NCI-H82 treated with DMSO at 0.1 percent for 48 hours (cell line): ENCODE measurements around the gene TIAM2.
"Not testable (repeated sequence)": the region's sequence is repeated elsewhere in the genome, so short reads cannot be mapped to it uniquely, and the experiment has no call there.

Source experiments
- DNase-seq: peaks from one replicate; lab custom pipeline; 2025; ENCODE audit not compliant: unreplicated experiment; lab: John Stamatoyannopoulos, UW

Gene TIAM2

DNA sequence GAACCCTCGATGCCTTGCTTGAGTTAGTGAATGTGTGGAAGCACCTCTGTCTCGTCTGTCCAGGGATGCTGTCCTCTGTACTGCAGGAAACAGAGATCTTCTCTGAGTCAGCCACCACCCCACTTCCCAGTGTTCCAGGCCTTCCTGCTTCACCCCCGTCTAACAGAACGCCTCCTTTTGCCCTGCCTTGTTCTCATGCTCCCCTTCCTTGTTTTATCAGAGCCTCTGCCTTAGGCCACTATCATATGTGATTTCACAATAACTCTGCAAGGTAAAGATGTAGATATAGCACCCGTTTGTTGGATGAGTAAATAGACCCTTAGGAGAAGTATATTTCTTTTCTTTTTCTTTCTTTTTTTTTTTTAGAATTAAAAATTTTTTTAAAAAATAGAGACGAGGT is 162.0 kb downstream of the TIAM2 start:
- DNase-seq: no peak

DNA sequence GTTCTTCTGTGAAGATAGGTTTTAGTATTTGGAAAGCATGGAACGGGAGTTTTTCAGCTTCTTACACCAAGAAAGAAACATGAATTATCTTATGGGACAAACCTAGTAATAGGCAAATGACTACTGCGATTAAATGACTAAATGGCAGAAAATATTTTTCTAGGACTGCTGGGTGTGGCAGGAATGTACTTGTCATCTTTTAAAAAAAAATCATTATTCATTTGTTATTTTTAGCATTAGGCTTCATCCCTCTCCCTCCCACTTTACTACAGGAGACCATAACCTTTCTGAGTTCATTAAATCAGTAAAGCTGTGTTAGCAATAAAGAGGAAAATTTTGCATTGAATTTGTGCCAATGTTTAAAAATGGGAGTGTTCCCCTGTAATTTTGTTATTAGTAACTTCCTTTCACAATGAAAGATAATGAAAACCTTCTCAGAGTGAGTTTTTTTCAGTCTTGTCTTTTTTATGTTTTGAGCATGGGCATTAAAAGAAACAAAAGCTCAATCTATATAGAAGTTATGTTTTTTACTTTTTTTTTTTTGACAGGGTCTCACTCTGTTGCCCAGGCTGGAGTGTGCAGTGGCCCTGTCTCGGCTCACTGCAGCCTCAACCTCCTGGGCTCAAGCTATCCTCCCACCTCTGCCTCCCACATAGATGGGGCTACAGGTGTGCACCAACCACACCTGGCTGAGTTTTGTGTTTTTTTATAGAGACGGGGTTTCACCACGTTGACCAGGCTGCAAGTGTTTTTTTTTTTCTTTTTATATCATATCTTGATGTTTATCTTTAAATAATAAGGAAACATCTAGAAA is 163.1 kb downstream of the TIAM2 start:
- DNase-seq: no peak

DNA sequence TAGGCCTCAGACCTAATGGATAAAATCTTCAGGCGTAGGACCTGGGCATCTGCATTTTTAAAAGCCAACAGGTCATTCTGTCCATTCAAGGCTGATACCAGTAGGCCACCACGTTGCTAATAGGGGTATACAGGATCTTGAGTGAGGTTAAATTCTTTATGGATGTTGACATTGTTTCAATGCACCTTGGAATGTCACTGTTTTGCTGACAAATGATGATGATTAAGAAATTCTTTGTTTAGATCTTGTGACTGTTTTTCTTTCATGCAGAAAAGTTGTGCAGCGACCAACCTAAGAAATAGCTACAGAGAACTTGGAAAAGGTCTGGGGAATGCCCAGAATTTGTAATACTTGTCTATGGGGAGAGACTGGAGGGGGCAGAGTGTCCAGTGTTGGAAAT is 167.6 kb downstream of the TIAM2 start:
- DNase-seq: no peak

DNA sequence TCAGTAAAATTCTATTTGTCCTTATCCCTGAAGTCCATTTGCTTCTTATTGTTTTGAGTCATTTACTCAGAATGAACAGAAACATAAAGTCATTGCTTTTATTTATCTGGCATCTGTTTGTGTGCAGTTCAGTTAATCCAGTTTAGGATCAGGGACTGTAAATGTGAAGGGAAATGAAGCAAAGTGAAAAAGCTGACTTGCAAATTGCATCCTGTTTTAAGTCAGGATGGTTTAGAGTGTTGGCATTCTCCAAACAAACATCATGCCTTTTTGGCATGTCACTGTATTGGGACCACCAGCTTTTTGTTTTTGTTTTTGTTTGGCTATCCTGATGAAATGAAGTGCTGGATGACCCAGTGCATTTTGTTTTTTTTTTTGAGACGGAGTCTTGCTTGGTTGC is 168.5 kb downstream of the TIAM2 start:
- DNase-seq: no peak

DNA sequence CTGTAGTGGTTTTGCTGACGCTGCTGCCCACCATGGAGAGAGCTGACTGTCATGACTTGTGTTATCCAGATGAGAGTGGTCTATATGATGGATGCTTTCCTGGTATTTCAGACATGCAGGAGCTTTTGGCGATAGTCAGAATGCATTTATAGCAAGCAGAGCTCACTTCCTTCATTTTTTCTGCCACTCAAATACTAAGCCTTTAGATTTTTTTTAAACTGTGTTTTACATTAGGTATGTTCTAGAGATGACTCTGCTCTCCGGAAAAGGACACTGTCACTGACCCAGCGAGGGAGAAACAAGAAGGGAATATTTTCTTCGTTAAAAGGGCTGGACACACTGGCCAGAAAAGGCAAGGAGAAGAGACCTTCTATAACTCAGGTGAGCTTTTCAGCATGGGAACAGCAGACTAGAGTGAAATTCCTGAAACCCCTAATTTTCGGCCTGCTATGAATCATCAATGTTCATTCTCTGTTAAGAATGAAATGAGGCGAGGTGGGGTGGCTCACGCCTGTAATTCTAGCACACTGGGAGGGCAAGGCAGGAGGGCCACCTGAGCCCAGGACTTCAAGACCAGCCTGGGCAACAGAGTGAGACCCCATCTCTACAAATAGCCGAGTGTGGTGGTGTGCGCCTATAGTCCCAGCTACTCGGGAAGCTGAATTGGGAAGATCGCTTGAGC is 170.1 kb downstream of the TIAM2 start:
- DNase-seq: no peak

DNA sequence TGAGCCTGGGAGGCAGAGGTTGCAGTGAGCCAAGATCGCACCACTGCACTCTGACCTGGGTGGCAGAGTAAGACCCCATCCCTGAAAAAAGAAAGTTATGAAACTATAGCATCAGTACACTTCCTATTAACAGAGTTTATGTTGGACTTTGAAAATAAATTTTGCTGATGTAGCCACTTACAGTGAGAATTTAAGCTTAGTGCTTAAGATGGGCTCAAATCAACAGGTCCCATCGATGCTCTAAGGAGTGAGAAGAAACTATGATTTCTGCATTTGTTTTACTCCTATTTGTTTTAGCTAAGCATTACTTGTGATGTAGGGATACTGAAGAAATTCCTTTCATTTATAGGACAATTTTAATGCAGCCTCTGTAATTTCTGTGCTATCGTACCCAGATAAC is 175.4 kb downstream of the TIAM2 start:
- DNase-seq: no peak

DNA sequence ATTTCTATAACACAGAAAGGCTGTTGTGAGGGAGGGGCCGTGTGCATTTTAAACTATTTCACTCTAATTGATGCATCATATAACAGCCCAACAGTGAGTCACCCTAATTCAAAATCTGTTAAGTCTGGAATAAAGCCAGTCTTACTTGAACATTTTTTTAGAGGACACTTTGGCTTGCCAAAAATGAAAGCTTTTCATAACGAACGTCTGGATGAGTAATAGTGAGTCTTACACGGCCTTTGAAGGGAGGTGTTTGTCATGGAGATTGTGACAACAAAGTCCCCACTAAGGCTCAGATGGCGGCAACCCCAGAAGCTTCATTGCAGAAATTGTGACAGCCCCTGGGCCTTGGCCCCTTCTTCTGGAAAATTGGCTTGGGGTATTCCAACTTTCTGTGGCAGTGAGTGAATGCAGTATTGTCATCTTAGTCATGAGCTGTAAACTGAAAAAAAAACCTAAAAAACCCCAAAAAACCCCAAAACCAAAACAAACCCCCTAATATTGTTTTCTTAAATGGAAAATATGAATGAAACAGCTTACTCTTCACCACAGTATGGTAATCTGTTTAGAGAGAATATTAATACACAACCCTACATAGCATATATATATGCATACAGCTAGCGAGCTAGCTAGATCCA is 176.1 kb downstream of the TIAM2 start:
- no peak for DNase-seq

DNA sequence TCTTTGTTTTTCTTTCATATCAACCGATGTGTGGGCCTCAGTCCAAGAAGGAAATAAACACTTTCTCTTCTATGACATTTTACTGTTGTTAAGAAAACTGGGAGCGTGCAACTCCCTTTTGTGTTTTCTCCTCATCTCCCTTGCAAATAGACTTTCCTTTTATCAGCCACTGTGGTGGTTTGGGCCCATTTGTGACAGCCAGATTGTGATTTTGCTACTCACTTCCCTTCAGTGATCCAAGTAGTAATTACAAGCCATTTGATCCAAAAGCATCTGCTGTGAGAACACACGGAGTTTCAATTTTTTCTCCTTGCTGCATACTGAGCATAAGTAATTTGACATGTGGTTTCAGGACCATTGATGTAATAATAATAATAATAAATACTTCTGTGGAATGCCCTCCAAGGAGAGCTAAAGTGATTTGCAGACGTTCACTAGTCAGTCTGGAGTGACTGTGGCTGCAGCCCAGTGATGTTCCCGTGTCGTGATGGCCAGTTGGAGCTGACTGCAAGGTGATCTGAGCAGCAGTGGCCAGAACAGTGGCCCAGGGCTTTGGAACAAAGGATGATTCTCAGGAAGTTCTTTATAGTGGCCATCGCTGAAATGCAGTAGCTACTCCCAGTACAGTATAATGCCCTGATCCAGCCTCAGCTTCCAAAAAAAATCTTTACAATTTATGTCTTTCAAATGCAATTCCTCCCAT is 176.8 kb downstream of the TIAM2 start:
- DNase-seq: no peak

DNA sequence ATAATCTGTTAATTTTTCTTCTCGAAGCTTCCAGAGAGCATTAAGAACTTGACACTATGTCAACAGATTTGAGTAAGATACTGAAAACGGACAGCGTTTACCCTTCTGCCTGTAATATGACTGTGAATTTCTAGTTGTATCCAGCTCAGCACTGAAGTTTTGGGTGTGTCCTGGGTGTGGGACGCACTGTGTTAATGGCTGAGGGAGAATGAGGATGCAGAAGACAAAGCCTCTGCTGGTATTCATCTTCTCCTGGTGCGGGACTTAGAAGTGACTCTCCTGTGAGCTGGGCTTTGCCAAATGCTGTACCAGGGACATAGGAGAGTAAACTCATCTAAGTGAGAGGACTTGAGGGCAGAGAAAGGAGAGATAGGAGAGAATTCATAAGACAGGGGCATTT is 178.4 kb downstream of the TIAM2 start:
- no peak for DNase-seq

DNA sequence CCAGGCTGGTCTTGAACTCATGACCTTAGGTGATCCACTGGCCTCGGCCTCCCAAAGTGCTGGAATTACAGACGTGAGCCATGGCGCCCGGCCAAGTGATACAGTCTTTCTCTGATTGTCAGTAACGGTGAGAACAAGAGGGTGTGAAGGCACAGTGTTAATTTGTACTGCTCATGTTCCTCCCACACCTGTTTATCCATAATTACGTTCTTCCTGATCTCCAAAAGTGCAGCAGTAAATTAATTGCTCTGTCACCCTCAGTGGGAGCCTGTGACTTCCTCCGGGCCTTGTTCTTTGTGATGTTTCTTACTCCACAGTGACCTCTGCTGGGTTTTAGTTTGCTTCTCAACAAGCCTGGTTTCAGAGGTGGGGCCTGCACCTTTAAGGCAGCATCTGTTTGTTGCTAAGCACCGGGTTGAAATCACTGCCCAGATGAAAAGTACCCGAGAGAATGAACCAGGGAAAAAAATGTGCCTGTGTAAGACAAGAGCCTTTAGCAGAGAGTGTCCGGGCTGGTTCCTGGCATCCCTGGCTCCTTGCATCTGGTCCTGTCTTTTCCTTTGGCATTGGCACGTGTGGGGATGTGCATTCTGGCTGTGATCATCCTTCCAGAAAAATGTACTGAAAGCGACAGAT is 179.6 kb downstream of the TIAM2 start:
- peak; percentile 85 for DNase-seq

DNA sequence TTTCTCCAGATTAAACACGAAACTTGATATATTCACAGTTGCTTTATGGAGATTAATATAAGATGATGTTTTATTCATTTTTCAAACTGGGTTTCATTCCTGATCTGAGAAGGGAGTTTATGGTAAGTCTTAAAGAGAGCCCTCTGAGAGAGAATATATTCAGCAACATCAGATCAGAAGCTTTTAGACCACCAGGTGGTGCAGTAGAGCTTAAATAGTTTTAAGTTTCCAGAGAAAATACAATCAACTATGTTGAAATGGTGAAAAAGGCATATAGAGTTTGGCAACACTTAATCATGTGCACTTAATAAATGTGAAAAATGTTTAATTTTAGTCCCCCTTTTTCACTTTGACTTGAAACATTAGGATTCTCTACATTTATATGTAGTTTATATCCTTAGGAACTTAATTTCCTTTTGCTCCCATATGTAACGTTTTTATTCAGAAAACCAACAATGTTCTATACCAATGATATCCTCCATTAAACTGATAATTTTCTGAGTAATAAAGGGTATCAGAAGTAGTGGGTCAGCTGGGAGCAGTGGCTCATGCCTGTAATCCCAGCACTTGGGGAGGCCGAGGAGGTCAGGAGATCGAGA is 182.3 kb downstream of the TIAM2 start:
- DNase-seq: peak; percentile 61

DNA sequence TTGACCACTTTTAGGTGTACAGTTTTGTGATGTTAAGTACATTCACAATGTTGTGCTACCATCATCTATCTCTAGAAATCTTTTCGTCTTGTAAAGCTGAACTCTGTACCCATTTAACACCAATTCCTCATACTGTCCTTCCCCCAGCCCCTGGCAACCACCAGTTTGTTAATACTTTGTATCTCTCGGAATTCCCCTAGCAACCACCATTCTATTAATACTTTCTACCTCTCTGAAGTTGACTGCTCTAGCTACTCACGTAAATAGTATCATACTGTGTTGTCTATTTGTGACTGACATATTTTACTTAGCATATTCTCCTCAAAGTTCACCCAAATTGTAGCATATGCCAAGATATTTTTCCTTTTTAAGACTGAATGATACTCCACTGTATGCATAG is 186.4 kb downstream of the TIAM2 start:
- DNase-seq: no peak

DNA sequence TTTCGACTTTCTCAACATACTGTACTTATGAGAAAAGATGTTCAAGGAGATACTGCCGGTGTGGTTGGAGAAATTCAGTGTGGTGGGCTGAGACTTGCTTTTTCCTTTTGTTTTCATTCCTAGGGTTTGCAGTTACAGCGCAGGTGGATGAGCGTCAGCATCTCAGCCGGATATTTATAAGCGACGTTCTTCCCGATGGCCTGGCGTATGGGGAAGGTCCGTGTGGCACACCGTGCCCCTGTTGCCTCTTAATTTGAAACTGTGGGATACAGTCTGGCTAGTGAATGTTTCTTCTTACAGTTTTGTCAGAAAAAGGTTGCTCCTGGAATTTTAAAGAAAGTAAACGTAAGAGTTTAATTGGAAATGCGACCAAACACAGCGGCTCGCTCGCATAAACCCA is 187.0 kb downstream of the TIAM2 start:
- no peak for DNase-seq

DNA sequence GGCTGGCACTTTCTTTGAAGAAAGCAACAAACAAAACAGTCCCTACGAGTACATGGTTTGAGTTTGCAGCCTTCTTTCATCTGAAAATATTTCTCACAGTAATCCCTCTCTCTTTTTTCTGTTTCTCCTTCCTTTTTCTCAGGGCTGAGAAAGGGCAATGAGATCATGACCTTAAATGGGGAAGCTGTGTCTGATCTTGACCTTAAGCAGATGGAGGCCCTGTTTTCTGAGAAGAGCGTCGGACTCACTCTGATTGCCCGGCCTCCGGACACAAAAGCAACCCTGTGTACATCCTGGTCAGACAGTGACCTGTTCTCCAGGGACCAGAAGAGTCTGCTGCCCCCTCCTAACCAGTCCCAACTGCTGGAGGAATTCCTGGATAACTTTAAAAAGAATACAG is 188.0 kb downstream of the TIAM2 start:
- no peak for DNase-seq

DNA sequence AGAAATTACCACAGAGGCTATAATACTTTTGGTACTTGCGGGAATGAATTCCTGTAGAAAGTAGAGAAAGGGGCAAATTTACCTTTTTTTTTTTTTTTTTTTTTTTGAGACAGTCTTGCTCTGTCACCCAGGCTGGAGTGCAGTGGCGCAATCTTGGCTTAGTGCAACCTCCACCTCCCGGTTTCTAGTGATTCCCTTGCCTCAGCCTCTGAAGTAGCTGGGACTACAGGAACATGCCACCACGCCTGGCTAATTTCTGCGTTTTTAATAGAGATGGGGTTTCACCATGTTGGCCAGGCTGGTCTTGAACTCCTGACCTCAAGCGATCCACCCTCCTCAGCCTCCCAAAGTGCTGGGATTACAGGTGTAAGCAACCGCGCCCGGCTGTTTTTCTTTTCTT is 189.9 kb downstream of the TIAM2 start:
- not testable (repeated sequence) for DNase-seq

DNA sequence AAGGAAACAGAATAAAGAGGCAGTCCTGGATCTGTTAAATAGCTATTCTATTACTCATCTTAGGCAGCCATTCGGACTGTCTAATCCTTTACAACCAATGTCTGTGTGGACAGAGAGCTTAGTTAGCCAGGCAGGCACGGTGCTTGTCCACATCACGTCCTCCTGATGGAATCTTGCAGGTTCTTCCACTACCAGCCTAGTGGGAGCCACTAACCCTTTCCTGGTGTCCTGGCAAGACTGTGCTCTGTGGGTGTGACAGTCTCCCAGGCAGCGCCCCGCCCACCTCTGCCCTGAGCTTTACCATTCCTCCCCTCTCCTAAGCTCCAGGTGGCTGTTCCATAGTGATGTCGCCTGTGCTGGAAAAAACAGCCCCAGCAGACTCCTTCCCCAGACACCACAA is 190.4 kb downstream of the TIAM2 start:
- no peak for DNase-seq

DNA sequence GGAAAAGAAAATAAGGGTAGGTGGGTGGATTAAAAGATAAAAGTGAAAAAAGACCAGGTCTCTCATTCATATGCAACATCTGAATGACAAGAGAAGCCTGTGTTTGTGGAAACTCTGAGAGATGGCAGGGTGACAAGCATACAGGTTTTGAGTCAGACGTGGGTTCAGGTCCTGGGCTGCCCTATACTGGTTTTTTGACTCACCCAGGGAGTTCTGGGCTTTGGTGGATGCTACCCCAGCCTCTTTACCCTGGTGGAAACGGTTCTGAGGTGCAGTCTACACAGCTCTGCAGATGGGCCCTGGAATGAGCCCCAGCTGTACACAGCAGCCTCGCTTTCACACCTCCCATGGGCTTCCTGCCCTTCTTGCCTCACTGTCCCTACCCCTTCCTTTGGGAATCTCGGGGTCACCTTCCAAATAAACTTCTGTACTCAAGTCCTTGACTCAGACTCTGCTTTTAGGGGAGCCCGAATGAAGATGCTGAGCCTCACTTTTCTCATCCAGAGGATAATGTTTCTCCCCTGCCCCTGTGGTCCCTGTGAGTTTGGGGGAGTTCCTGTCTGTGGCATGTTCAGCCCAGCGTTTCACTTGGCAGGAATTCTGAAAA is 191.0 kb downstream of the TIAM2 start:
- DNase-seq: no peak

DNA sequence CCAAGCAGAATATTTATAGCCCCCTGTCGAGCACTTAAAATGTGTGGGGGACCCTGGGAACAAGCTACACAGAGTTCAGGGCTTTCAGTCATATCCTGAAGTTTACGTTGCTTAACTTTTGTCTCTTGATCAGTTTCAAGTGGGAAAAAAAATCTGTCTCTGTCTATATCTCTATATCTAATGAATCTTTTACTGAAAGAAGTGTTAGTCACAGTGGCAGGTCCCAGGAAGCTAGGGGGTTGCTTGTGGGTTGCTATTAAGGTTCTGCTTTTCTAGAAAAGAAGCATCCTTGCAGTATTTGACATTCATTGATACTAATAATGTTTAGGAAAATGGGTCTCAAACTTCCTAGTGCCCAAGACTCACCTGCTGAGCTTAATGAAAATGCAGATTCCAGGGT is 192.0 kb downstream of the TIAM2 start:
- no peak for DNase-seq

DNA sequence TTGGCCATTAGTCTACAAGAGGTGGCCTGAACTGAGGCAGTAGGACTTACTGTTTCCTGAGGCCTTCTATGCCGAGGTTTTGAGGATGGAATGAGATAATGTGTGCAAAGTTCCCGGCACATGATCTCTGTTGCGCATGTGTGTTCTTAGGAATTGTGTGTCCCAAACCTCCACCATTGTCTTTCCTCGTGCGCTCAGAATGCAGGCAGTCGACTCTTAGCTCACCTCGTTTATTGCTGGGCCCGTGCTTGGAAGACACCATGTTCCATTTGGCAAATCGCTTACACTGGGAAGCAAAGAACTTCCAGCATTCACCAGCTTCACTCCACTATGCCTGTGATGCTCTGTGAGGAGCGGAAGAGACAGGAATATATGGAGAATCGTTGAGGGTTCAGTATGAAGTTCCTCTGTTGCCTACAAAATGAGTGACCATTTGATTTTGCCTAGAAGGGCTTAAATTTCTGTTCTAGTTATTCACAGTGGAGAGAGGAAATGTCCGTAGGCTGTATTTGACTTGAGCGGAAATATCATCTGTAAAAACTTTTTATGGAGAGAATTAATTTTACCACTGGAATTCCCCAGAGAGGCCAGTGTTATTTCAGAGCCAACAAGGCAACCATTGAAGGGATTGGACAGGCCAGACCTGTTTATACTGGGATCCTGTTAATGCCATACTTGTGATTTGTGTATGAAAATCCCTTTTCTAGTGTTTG is 193.0 kb downstream of the TIAM2 start:
- DNase-seq: no peak
